Cardiac muscle cell (in vitro differentiated cells and primary cell): Measurements from ENCODE around the gene SCAMP2. TPM values are rescaled to one million over a fixed set of nuclear protein-coding genes. Genes with fewer than 3 reads are reported as not detected.

Experiments
- DNase-seq, 2 donors: peaks; one replicate each; pipeline versions ENCODE4 v3.0.0 to v3.0.0-alpha.2; 2010 to 2017; ENCODE audit warnings: low read depth in 1 of 2, low spot score in 1 of 2
- H3K27ac ChIP-seq: fragments of 200-600 bp; sonication (generic); 2 replicates; pipeline ENCODE4 v1.5.1; 2016
- H3K27me3 ChIP-seq: fragments of 200-600 bp; sonication (generic); 2 replicates; pipeline ENCODE4 v1.6.0; 2016; ENCODE audit warnings: control low read depth
- H3K36me3 ChIP-seq: fragments of 200-600 bp; sonication (generic); 2 replicates; pipeline ENCODE4 v1.5.1; 2016; ENCODE audit warnings: control low read depth
- H3K4me1 ChIP-seq: fragments of 200-600 bp; sonication (generic); 2 replicates; pipeline ENCODE4 v1.8.1; 2017; ENCODE audit warnings: low read depth, mild to moderate bottlenecking, mixed run types
- H3K4me3 ChIP-seq: fragments of 200-600 bp; sonication (generic); 2 replicates; pipeline ENCODE4 v1.5.1; 2016; ENCODE audit warnings: mild to moderate bottlenecking
- H3K9me3 ChIP-seq: fragments of 200-600 bp; sonication (generic); 2 replicates; pipeline ENCODE4 v1.5.1; 2017; ENCODE audit warnings: low read depth, mild to moderate bottlenecking, control low read depth
- polyA plus RNA-seq: library from polyadenylated mRNA; unstranded; fragments of >200 nt; fragmentation: Nextera tagmentation; extraction: Ambion mirVana; gene quantifications from 2 replicates; pipeline ENCODE4 v1.2.1, GENCODE V29; 2016
- total RNA-seq: library from RNA; depleted of rRNA; stranded (reverse); fragments of >200 nt; gene quantifications from 2 replicates; pipeline ENCODE4 v1.2.3, GENCODE V29; 2016
- TF ChIP-seq, protein P1 (sequence below): IDR thresholded peaks from 2 replicates; pipeline ENCODE4 v1.5.1; 2012; ENCODE audit warnings: low read depth, mild to moderate bottlenecking, low read length

The SCAMP2 gene
- total and polyA plus RNA-seq, 2 experiments from 2014 or later = 52.3 to 115 TPM

DNA sequence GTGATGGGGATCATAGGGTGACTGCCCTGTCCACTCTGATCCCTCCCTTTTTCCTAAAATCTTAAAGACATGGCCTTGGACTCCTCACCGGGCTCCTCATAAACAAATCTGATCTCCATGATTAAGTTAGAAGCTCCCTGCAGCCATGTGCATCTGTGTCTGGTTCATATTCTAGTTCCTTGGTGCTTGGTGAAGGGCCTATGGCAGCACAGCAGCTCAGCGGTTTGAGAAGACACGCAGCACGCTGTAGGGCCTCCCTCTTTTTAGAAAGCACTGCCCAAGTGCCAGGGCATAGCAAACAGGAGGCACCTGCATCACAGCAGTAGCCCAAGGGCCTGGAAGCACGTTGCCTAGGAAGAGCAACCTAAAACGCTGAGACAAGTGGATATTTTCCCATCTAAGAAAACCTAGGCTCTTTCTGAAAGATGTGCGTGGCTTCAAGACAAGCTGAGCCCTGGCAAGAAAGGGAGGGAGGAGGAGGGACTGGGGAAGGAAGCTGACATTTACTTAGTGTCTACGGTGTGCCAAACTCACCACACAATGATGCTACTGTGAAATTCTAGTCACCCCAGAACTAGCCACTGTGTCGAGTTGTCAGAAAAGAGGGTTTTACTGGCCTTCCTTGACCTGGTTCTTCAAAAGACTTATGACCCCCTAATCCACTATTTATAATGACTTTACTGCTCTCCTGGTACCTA lies 15.3 kb downstream of the SCAMP2 start:
- peaks cover 10% of the 10 kb centered on the region for H3K4me1 ChIP-seq
- no peaks in the 10 kb centered on the region for H3K27me3 ChIP-seq
- TF ChIP-seq, protein P1, sequence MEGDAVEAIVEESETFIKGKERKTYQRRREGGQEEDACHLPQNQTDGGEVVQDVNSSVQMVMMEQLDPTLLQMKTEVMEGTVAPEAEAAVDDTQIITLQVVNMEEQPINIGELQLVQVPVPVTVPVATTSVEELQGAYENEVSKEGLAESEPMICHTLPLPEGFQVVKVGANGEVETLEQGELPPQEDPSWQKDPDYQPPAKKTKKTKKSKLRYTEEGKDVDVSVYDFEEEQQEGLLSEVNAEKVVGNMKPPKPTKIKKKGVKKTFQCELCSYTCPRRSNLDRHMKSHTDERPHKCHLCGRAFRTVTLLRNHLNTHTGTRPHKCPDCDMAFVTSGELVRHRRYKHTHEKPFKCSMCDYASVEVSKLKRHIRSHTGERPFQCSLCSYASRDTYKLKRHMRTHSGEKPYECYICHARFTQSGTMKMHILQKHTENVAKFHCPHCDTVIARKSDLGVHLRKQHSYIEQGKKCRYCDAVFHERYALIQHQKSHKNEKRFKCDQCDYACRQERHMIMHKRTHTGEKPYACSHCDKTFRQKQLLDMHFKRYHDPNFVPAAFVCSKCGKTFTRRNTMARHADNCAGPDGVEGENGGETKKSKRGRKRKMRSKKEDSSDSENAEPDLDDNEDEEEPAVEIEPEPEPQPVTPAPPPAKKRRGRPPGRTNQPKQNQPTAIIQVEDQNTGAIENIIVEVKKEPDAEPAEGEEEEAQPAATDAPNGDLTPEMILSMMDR = no peak
- H3K27ac ChIP-seq = peak overlapping the region; percentile 81
- DNase-seq = no peak
- no peak overlapping the region for H3K4me3 ChIP-seq
- H3K9me3 ChIP-seq = no peaks in the 10 kb centered on the region
- peaks cover 5% of the 10 kb centered on the region for H3K36me3 ChIP-seq

DNA sequence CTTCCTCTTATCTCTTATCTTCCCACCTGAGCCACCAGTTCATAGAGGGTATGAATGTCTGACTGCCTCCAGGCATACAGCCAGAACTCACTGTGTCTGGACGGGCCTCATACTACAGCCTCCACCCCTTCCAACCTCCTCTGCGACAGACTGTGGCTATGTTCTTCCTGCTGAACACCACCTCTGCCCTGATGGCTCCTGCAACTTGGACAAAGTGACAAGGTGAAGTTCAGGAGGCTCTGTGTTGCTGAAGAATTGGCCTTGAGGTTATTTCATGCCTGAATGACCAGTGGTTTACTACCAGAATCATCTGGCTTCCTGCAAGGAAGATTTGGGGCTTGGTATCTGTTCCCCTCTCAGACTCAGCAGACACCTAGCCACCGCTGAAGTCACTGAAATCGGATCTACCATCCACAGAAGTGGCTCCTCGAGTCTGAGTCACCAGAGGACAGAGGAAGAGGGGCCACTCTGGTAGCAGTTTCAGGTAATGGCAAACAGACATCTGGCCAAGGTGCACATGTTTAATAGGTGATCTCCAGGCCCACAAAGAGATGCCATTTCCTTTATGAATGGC lies 16.0 kb downstream of the SCAMP2 start:
- TF ChIP-seq, protein P1 = no peak
- no peak overlapping the region for H3K4me3 ChIP-seq
- no peaks in the 10 kb centered on the region for H3K9me3 ChIP-seq
- H3K4me1 ChIP-seq = peaks cover 10% of the 10 kb centered on the region
- peak overlapping the region; percentile 81 for H3K27ac ChIP-seq
- peaks cover 11% of the 10 kb centered on the region for H3K36me3 ChIP-seq
- H3K27me3 ChIP-seq = no peaks in the 10 kb centered on the region
- DNase-seq = no peak

DNA sequence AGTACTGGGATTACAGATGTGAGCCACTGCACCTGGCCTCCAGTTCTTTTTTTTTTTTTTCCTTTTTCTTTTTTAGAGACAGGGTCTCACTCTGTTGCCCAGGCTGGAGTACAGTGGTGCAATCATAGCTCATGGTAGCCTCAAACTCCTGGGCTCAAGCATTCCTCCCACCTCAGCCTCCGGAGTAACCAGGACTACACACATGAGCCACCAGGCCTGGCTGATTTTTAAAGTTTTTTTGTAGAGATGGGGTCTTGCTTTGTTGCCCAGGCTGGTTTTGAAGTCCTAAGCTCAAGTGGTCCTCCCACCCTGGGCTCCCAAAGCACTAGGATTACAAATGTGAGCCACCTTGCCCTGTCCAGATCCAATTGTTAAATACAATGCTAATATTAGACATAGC lies 16.6 kb downstream of the SCAMP2 start:
- H3K27me3 ChIP-seq = no peaks in the 10 kb centered on the region
- H3K36me3 ChIP-seq = peaks cover 15% of the 10 kb centered on the region
- H3K9me3 ChIP-seq = no peaks in the 10 kb centered on the region
- H3K4me1 ChIP-seq = peaks cover 10% of the 10 kb centered on the region
- H3K4me3 ChIP-seq = no peak overlapping the region
- TF ChIP-seq, protein P1 = no peak
- H3K27ac ChIP-seq = peak overlapping the region; percentile 81
- no peak for DNase-seq

DNA sequence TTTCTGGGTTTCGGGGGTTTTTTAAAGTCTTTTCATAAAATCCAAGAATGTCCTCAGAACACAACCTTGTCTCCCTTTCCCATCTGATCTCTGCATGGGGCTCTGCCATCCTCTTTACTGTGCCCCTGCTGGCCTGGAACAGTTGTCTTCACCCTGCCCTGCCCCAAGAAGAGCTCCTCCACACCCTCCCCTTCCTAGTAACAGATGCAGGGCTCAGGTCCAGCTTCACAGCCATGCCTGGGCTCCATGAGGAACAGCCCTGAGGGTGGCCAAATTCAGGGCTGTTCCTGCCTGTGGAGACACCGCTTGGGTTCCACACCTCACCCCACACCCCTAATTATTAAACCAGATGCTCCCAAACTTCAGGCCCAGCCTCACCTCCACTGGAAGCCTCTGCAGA lies 17.3 kb downstream of the SCAMP2 start:
- no peak for DNase-seq
- Histone ChIP-seq H3K4me1 (peaks cover 10% of the 10 kb centered on the region), H3K4me3 (no peak overlapping the region), H3K9me3 (no peaks in the 10 kb centered on the region), H3K27ac (no peak overlapping the region), H3K36me3 (peaks cover 19% of the 10 kb centered on the region), H3K27me3 (no peaks in the 10 kb centered on the region)
- TF ChIP-seq, protein P1 = no peak

DNA sequence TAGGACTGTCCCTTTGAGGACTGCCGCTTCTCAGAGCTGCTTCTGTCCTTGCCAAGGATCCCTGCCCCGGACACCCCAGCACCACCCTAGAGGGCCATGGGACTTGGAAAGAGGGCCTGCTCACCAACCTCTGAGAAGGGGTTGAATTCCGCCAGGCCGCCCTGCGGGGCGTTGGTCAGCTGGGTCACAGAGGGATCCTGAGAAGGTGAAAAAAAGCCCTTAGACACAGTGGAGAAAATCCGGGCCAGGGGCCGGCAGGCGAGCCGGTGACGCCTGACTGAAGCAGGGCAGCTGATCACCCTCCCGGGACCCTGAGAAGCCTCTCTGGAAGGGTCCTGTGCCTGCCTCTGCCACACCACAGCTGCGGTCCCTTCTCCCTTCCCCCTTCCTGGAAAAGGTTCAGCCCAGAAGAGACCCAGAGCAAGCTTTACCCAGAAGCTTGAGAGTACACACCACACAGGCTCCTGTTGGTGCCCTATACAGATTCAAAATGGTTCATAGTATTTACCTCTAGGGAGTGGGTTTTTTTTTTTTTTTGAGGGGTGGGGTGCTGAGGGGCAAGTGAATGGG lies 18.6 kb downstream of the SCAMP2 start:
- Histone ChIP-seq H3K4me1 (peaks cover 10% of the 10 kb centered on the region), H3K27ac (no peak overlapping the region), H3K27me3 (no peaks in the 10 kb centered on the region), H3K36me3 (peaks cover 22% of the 10 kb centered on the region), H3K9me3 (no peaks in the 10 kb centered on the region), H3K4me3 (no peak overlapping the region)
- TF ChIP-seq, protein P1 = no peak
- DNase-seq = no peak
